GM12878 (cell line): Measurements from ENCODE around the gene PDGFD. TPM values are rescaled to one million over a fixed set of nuclear protein-coding genes. Genes with fewer than 3 reads are reported as not detected.
A peak's percentile ranks its signal among the peaks of the same experiment; 100 is the strongest.

Source experiments
- ATAC-seq: fragments of 200-7000 bp; cut with Tn5 transposase; 3 replicates; pipeline ENCODE4 v1.9.1; 2020; ENCODE audit warnings: mild to moderate bottlenecking, moderate library complexity
- BruUV-seq: library from RNA; stranded (reverse); fragments of 400-500 nt; replicated peaks from 2 replicates; lab custom pipeline; 2021; lab: Mats Ljungman, UMichigan
- CTCF ChIA-PET: fragments of 300-600 bp; sonication (Branson Sonifier 250); formaldehyde crosslinking; extraction: SDS; loops from one replicate; lab custom pipeline; 2021; ENCODE audit warnings: inconsistent platforms; lab: Yijun Ruan, JAX
- POLR2A ChIA-PET: fragments of 350-600 bp; formaldehyde crosslinking; extraction: SDS; loops from one replicate; lab custom pipeline; 2021; ENCODE audit warnings: inconsistent platforms; lab: Charles Lee
- RAD21 ChIA-PET: fragments of 300-600 bp; sonication (Branson Sonifier 250); formaldehyde crosslinking; loops from one replicate; lab custom pipeline; 2023; ENCODE audit warnings: antibody characterized with exemption; ENCODE audit not compliant: unreplicated experiment; lab: Charles Lee
- SMC1A ChIA-PET: fragments of 300-600 bp; sonication (Branson Sonifier 250); formaldehyde crosslinking; loops from one replicate; lab custom pipeline; 2023; ENCODE audit not compliant: unreplicated experiment, uncharacterized antibody; lab: Charles Lee
- DNase-seq: peaks from one replicate; pipeline ENCODE4 v3.0.0-alpha.2; 2011; ENCODE audit warnings: low read depth, low spot score
- FAIRE-seq: peaks from 3 replicates; lab custom pipeline; 2011; peaks lifted over from hg19 to GRCh38; lab: Jason Lieb, UNC
- H2AFZ ChIP-seq: 2 replicates; pipeline ENCODE4 v1.6.0; 2011; ENCODE audit warnings: low read depth, low read length, control low read depth; ENCODE audit not compliant: control insufficient read depth
- H3K27ac ChIP-seq: 2 replicates; pipeline ENCODE4 v1.5.1; 2011; ENCODE audit warnings: control low read depth; ENCODE audit not compliant: control insufficient read depth, insufficient read depth
- H3K27me3 ChIP-seq, 2 experiments: replicated peaks in 1 of 2; 2 replicates each; pipeline versions ENCODE4 v1.6.0 to v1.6.1; 2011; ENCODE audit warnings: low read length in 1 of 2; ENCODE audit not compliant: control insufficient read depth in 2 of 2, insufficient read depth in 2 of 2
- H3K36me3 ChIP-seq, 2 experiments: 2 replicates each; pipeline ENCODE4 v1.5.1; 2011; ENCODE audit warnings: low read length in 1 of 2; ENCODE audit not compliant: control insufficient read depth in 2 of 2, insufficient read depth in 2 of 2
- H3K4me1 ChIP-seq: 2 replicates; pipeline ENCODE4 v1.6.1; 2011; ENCODE audit warnings: mild to moderate bottlenecking, low read length, moderate library complexity, mixed read lengths; ENCODE audit not compliant: control insufficient read depth, insufficient read depth
- H3K4me2 ChIP-seq: 2 replicates; pipeline ENCODE4 v1.6.0; 2011; ENCODE audit warnings: control low read depth; ENCODE audit not compliant: control insufficient read depth, insufficient read depth
- H3K4me3 ChIP-seq: fragments of 200-600 bp; sonication (generic); 2 replicates; pipeline ENCODE4 v1.5.1; 2016
- H3K79me2 ChIP-seq: 2 replicates; pipeline ENCODE4 v1.6.0; 2011; ENCODE audit warnings: low read length; ENCODE audit not compliant: control insufficient read depth, insufficient read depth
- H3K9ac ChIP-seq: 2 replicates; pipeline ENCODE4 v1.8.0; 2011; ENCODE audit warnings: low read length, control low read depth, mixed read lengths; ENCODE audit not compliant: control insufficient read depth, insufficient read depth
- H3K9me3 ChIP-seq: replicated peaks from 3 replicates; pipeline ENCODE4 v1.5.1; 2011; ENCODE audit warnings: mild to moderate bottlenecking, low read length; ENCODE audit not compliant: control insufficient read depth, insufficient read depth
- H4K20me1 ChIP-seq: 2 replicates; pipeline ENCODE4 v1.6.0; 2011; ENCODE audit not compliant: control insufficient read depth, insufficient read depth
- JUNB ChIP-seq: IDR thresholded peaks from 2 replicates; pipeline ENCODE4 v1.6.1; 2016; ENCODE audit warnings: antibody characterized with exemption, mild to moderate bottlenecking
- KAT2A ChIP-seq: conservative IDR thresholded peaks from 2 replicates; pipeline ENCODE4 v1.6.1; 2011; ENCODE audit warnings: low read depth, low read length; ENCODE audit not compliant: control insufficient read depth
- KLF5 ChIP-seq: fragments of 450-650 bp; IDR thresholded peaks from 2 replicates; pipeline ENCODE4 v1.6.1; 2014; ENCODE audit warnings: mild to moderate bottlenecking; ENCODE audit not compliant: partially characterized antibody
- NR2C2 ChIP-seq: IDR thresholded peaks from 2 replicates; pipeline ENCODE4 v1.6.1; 2011; ENCODE audit warnings: borderline replicate concordance, low read depth; ENCODE audit not compliant: control insufficient read depth, insufficient read length
- SIX5 ChIP-seq: IDR thresholded peaks from 2 replicates; pipeline ENCODE4 v1.6.1; 2011; ENCODE audit warnings: mild to moderate bottlenecking, low read depth, low read length, moderate library complexity; ENCODE audit not compliant: severe bottlenecking
- STAT1 ChIP-seq: fragments of 450-650 bp; conservative IDR thresholded peaks from 2 replicates; pipeline ENCODE4 v1.6.1; 2014; ENCODE audit warnings: antibody characterized with exemption, mild to moderate bottlenecking
- SUZ12 ChIP-seq: fragments of 200-600 bp; sonication (generic); IDR thresholded peaks from one replicate; pipeline ENCODE4 v1.6.1; 2018; ENCODE audit warnings: antibody characterized with exemption, mild to moderate bottlenecking; ENCODE audit not compliant: unreplicated experiment
- WGBS: methylation state at CpG from one replicate; pipeline ENCODE4 v1.1.6; 2016; ENCODE audit warnings: low lambda C conversion rate; ENCODE audit not compliant: insufficient replicate concordance, insufficient coverage; ENCODE audit errors: missing lambda C conversion rate; 5-methylcytosine and 5-hydroxymethylcytosine counted together
- in situ Hi-C: fragments of 300-500 bp; cut with MboI; formaldehyde crosslinking; loops from 9 replicates; pipeline ENCODE4 v1.14.3; 2018; ENCODE audit warnings: mixed read lengths
- intact Hi-C: fragments of 100-400 bp; cut with micrococcal nuclease; formaldehyde crosslinking; loops from one replicate; pipeline ENCODE4 v1.14.2; 2022; ENCODE audit not compliant: unreplicated experiment
- polyA plus RNA-seq, 11 experiments: library from polyadenylated mRNA; depleted of rRNA in 4 of 11; unstranded in 6 of 11; stranded (reverse) in 5 of 11; fragments of >200 nt; fragmentation: Nextera tagmentation in 4 of 11; fragmentation: Illumina TruSeq in 1 of 11; extraction: Ambion mirVana in 4 of 11; extraction: Trizol in 1 of 11; gene quantifications; 1 replicate in 1 of 11; 2 replicates in 10 of 11; pipeline versions ENCODE4 v1.2.1 to v1.2.3, GENCODE V29; 2011 to 2016; ENCODE audit warnings: inconsistent platforms in 2 of 11, missing spikeins in 2 of 11, low read depth in 1 of 11
- total RNA-seq, 4 experiments: library from RNA; depleted of rRNA in 3 of 4; stranded (reverse); fragments of >200 nt in 3 of 4; fragmentation: Illumina TruSeq in 1 of 4; extraction: Trizol in 1 of 4; gene quantifications; 2 replicates each; pipeline versions ENCODE4 v1.2.1 to v1.2.3, GENCODE V29; 2013 to 2021
- TF ChIP-seq, protein P1 (sequence below): IDR thresholded peaks from 2 replicates; pipeline ENCODE4 v1.6.1; 2012; ENCODE audit warnings: low read depth, low read length, improper control_type of control experiment

The PDGFD gene
- total and polyA plus RNA-seq, 10 of the 15 experiments (the other 5 are each of a cell fraction or from before 2014, with no cell fraction given) = 0.05 to 0.13 TPM; not detected in 8

DNA sequence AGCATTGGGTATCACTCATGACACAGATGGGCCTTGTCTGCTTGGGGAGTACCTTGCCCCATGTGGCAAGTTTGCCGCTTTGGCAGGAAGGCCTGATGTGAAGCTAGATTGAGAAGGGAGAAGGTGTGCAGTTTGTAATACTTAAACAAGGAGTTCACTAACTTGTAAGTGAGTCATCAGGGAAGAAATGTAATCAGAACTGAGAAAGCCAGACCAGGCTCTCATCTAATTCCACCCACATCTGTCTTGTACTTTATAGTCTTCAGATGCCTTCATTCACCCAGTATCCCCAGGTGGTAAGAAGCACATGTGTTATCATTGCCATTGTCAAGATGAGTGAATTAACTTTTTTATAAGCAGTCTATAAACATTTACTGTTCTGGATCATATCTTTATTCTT lies 243.5 kb downstream of the PDGFD start:
- H3K79me2 ChIP-seq = no peaks in the 10 kb centered on the region
- H3K4me1 ChIP-seq = no peaks in the 10 kb centered on the region; the same call in none of the 2 replicates
- FAIRE-seq = peak; percentile 44
- no peak overlapping the region for H3K27ac ChIP-seq
- POLR2A ChIA-PET = no interaction called here
- SMC1A ChIA-PET = interaction anchor here (1.3 to 2.3 kb wide), 4 partner anchors 13 to 238 kb away, joined by 3 to 10 read pairs (median 4); no protein-coding TSS in a partner anchor
- H4K20me1 ChIP-seq = no peaks in the 10 kb centered on the region
- in situ Hi-C loops (no loop called here), intact Hi-C loops (loop anchor here (10.0 kb wide), 1 partner anchor 304 kb away; no protein-coding TSS in a partner anchor)
- no peaks in the 10 kb centered on the region for H3K27me3 ChIP-seq
- peak; percentile 41 for ATAC-seq
- no peak overlapping the region for H3K9ac ChIP-seq
- no peaks in the 10 kb centered on the region for H3K9me3 ChIP-seq
- no peak for DNase-seq
- CTCF ChIA-PET = interaction anchor here (0.7 to 3.3 kb wide), 4 partner anchors 36 to 283 kb away, joined by 3 to 16 read pairs (median 3); no protein-coding TSS in a partner anchor
- RAD21 ChIA-PET = no interaction called here
- H3K36me3 ChIP-seq = no peaks in the 10 kb centered on the region
- H3K4me2 ChIP-seq = no peak overlapping the region
- WGBS = 100% methylated on average over 1 of the region's 1 CpG
- BruUV-seq = no TSS peak
- no peak overlapping the region for H2AFZ ChIP-seq
- TF ChIP-seq SIX5 (no peak), SUZ12 (no peak), NR2C2 (no peak), STAT1 (no peak), JUNB (no peak), KLF5 (no peak), KAT2A (no peak)
- TF ChIP-seq, protein P1, sequence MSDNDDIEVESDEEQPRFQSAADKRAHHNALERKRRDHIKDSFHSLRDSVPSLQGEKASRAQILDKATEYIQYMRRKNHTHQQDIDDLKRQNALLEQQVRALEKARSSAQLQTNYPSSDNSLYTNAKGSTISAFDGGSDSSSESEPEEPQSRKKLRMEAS = no peak
- no peak overlapping the region for H3K4me3 ChIP-seq
